Hepatocyte (in vitro differentiated cells): ENCODE data around the gene MIGA1. TPM values are rescaled to one million over a fixed set of nuclear protein-coding genes. Genes with fewer than 3 reads are reported as not detected.

ENCODE experiments used
- DNase-seq: peaks from one replicate; pipeline ENCODE4 v3.0.0-alpha.2; 2016; ENCODE audit warnings: low spot score
- H2AFZ ChIP-seq: fragments of 200-600 bp; sonication (generic); 2 replicates; pipeline ENCODE4 v1.6.0; 2016; ENCODE audit warnings: antibody characterized with exemption, mild to moderate bottlenecking
- H3K27ac ChIP-seq: fragments of 200-600 bp; sonication (generic); 2 replicates; pipeline ENCODE4 v1.5.1; 2016; ENCODE audit warnings: mild to moderate bottlenecking
- H3K27me3 ChIP-seq: fragments of 200-600 bp; sonication (generic); 2 replicates; pipeline ENCODE4 v1.6.1; 2016
- H3K36me3 ChIP-seq: fragments of 200-600 bp; sonication (generic); replicated peaks from 2 replicates; pipeline ENCODE4 v1.5.1; 2016; ENCODE audit warnings: low read depth; ENCODE audit not compliant: insufficient read depth
- H3K4me1 ChIP-seq: fragments of 200-600 bp; sonication (generic); 2 replicates; pipeline ENCODE4 v1.5.1; 2016; ENCODE audit warnings: mild to moderate bottlenecking, moderate library complexity; ENCODE audit not compliant: insufficient read depth
- H3K4me2 ChIP-seq: fragments of 200-600 bp; sonication (generic); 2 replicates; pipeline ENCODE4 v1.6.0; 2016
- H3K4me3 ChIP-seq: fragments of 200-600 bp; sonication (generic); 2 replicates; pipeline ENCODE4 v1.5.1; 2016; ENCODE audit warnings: mild to moderate bottlenecking
- H3K79me2 ChIP-seq: fragments of 200-600 bp; sonication (generic); 2 replicates; pipeline ENCODE4 v1.6.0; 2017; ENCODE audit warnings: mild to moderate bottlenecking
- H3K9me2 ChIP-seq: fragments of 200-600 bp; sonication (generic); replicated peaks from 2 replicates; pipeline ENCODE4 v1.6.0; 2017; ENCODE audit warnings: mild to moderate bottlenecking; ENCODE audit not compliant: insufficient read depth
- H3K9me3 ChIP-seq: fragments of 200-600 bp; sonication (generic); 2 replicates; pipeline ENCODE4 v1.5.1; 2016; ENCODE audit warnings: low read depth, mild to moderate bottlenecking
- H4K20me1 ChIP-seq: fragments of 200-600 bp; sonication (generic); 2 replicates; pipeline ENCODE4 v1.6.0; 2016; ENCODE audit warnings: mild to moderate bottlenecking; ENCODE audit not compliant: insufficient read depth, poor library complexity, severe bottlenecking
- CTCF ChIP-seq: fragments of 200-600 bp; sonication (generic); IDR thresholded peaks from 2 replicates; pipeline ENCODE4 v1.5.1; 2016; ENCODE audit warnings: antibody characterized with exemption, mild to moderate bottlenecking; ENCODE audit not compliant: poor library complexity
- EZH2 ChIP-seq: fragments of 200-600 bp; sonication (generic); IDR thresholded peaks from 2 replicates; pipeline ENCODE4 v1.6.1; 2016; ENCODE audit warnings: antibody characterized with exemption, mild to moderate bottlenecking, borderline replicate concordance
- EZH2phosphoT487 ChIP-seq: fragments of 200-600 bp; sonication (generic); IDR thresholded peaks from one replicate; pipeline ENCODE4 v1.6.1; 2018; ENCODE audit warnings: antibody characterized with exemption, mild to moderate bottlenecking, low read depth, moderate library complexity; ENCODE audit not compliant: unreplicated experiment, severe bottlenecking
- WGBS: methylation state at CpG from one replicate; pipeline ENCODE4 v1.1.6; 2016; ENCODE audit warnings: low lambda C conversion rate; ENCODE audit errors: missing lambda C conversion rate; 5-methylcytosine and 5-hydroxymethylcytosine counted together
- polyA plus RNA-seq: library from polyadenylated mRNA; unstranded; fragments of >200 nt; fragmentation: Nextera tagmentation; extraction: Ambion mirVana; gene quantifications from 2 replicates; pipeline ENCODE4 v1.2.1, GENCODE V29; 2016
- total RNA-seq: library from RNA; depleted of rRNA; stranded (reverse); fragments of >200 nt; gene quantifications from 2 replicates; pipeline ENCODE4 v1.2.3, GENCODE V29; 2014

Gene MIGA1
- total and polyA plus RNA-seq, 2 experiments from 2014 or later: 8.8 to 18.1 TPM

GRCh38 chr1:77829851-77830250, 50.4 kb downstream of the MIGA1 start:
- 92% methylated on average over 1 of the region's 1 CpG for WGBS
- no peak overlapping the region for H3K27ac ChIP-seq
- DNase-seq: no peak
- no peaks in the 10 kb centered on the region for H3K36me3 ChIP-seq
- H3K4me2 ChIP-seq: no peak overlapping the region
- no peak overlapping the region for H3K4me3 ChIP-seq
- no peaks in the 10 kb centered on the region for H3K9me3 ChIP-seq
- no peak overlapping the region for H2AFZ ChIP-seq
- TF ChIP-seq CTCF: no peak
- TF ChIP-seq EZH2phosphoT487: no peak
- no peaks in the 10 kb centered on the region for H4K20me1 ChIP-seq
- no peaks in the 10 kb centered on the region for H3K79me2 ChIP-seq
- peaks cover 11% of the 10 kb centered on the region for H3K4me1 ChIP-seq
- H3K9me2 ChIP-seq: no peaks in the 10 kb centered on the region
- H3K27me3 ChIP-seq: no peaks in the 10 kb centered on the region

GRCh38 chr1:77830946-77831345, 51.5 kb downstream of the MIGA1 start:
- Histone ChIP-seq H3K36me3 (no peaks in the 10 kb centered on the region), H3K4me1 (peaks cover 18% of the 10 kb centered on the region), H3K9me3 (no peaks in the 10 kb centered on the region), H3K79me2 (no peaks in the 10 kb centered on the region), H3K4me3 (no peak overlapping the region), H4K20me1 (no peaks in the 10 kb centered on the region), H2AFZ (no peak overlapping the region), H3K4me2 (no peak overlapping the region), H3K27me3 (no peaks in the 10 kb centered on the region), H3K27ac (no peak overlapping the region), H3K9me2 (no peaks in the 10 kb centered on the region)
- TF ChIP-seq EZH2 (no peak), EZH2phosphoT487 (no peak), CTCF (no peak)
- no peak for DNase-seq
- 46% methylated on average over 3 of the region's 3 CpGs for WGBS

GRCh38 chr1:77831566-77831965, 52.1 kb downstream of the MIGA1 start:
- Histone ChIP-seq H3K79me2 (no peaks in the 10 kb centered on the region), H3K36me3 (no peaks in the 10 kb centered on the region), H3K27me3 (no peaks in the 10 kb centered on the region), H3K4me3 (no peak overlapping the region), H4K20me1 (no peaks in the 10 kb centered on the region), H3K9me2 (no peaks in the 10 kb centered on the region), H2AFZ (no peak overlapping the region), H3K4me2 (peak overlapping the region; percentile 26), H3K27ac (peak overlapping the region; percentile 61), H3K9me3 (no peaks in the 10 kb centered on the region), H3K4me1 (peaks cover 18% of the 10 kb centered on the region)
- DNase-seq: no peak
- 64% methylated on average over 4 of the region's 4 CpGs for WGBS
- TF ChIP-seq EZH2: no peak
- no peak for TF ChIP-seq CTCF
- TF ChIP-seq EZH2phosphoT487: no peak
